ENCODE data around the gene CFAP46.

- TF ChIP-seq POLR2A (IDR thresholded peaks at IDR 0.05) (no peak), CTCF (IDR thresholded peaks at IDR 0.05) (no peak)
These were observed 38.8 kb upstream of the CFAP46 start for GRCh38 chr10:132981173-132981555.

All from lower leg skin (tissue), 3 donors.